DOHH2 (cell line): Measurements from ENCODE around the gene MASP1.

Experiments used
- H3F3A ChIP-seq: fragments of 200-600 bp; sonication (generic), shearing (Covaris generic); 2 replicates; pipeline ENCODE4 v1.6.0; 2016; ENCODE audit warnings: antibody characterized with exemption, mild to moderate bottlenecking; ENCODE audit not compliant: control insufficient read depth, insufficient read depth
- H3K27ac ChIP-seq: fragments of 200-600 bp; sonication (generic); 2 replicates; pipeline ENCODE4 v1.5.1; 2014; ENCODE audit warnings: low read depth, mild to moderate bottlenecking, low read length, moderate library complexity
- H3K27me3 ChIP-seq: fragments of 200-600 bp; sonication (generic); 2 replicates; pipeline ENCODE4 v1.6.1; 2014; ENCODE audit warnings: mild to moderate bottlenecking, low read length, mixed read lengths; ENCODE audit not compliant: control insufficient read depth
- H3K36me3 ChIP-seq: fragments of 200-600 bp; sonication (generic); 2 replicates; pipeline ENCODE4 v1.6.1; 2014; ENCODE audit warnings: mild to moderate bottlenecking, low read length, moderate library complexity, mixed read lengths; ENCODE audit not compliant: control insufficient read depth
- H3K4me1 ChIP-seq: fragments of 200-600 bp; sonication (generic); 2 replicates; pipeline ENCODE4 v1.6.1; 2014; ENCODE audit warnings: mild to moderate bottlenecking, low read length, mixed read lengths; ENCODE audit not compliant: control insufficient read depth
- H3K4me2 ChIP-seq: fragments of 200-600 bp; sonication (generic); 2 replicates; pipeline ENCODE4 v1.6.0; 2014; ENCODE audit warnings: mild to moderate bottlenecking, low read length, moderate library complexity
- H3K4me3 ChIP-seq: fragments of 200-600 bp; sonication (generic); 2 replicates; pipeline ENCODE4 v1.5.1; 2014; ENCODE audit warnings: mild to moderate bottlenecking, low read length, mixed read lengths
- H3K79me2 ChIP-seq: fragments of 200-600 bp; sonication (generic); 2 replicates; pipeline ENCODE4 v1.6.1; 2014; ENCODE audit warnings: mild to moderate bottlenecking, low read length, mixed read lengths; ENCODE audit not compliant: control insufficient read depth
- H3K9me2 ChIP-seq: fragments of 200-600 bp; sonication (generic); replicated peaks from 2 replicates; pipeline ENCODE4 v1.6.1; 2014; ENCODE audit warnings: mild to moderate bottlenecking, low read length, mixed read lengths; ENCODE audit not compliant: control insufficient read depth
- H3K9me3 ChIP-seq: fragments of 200-600 bp; sonication (generic); 2 replicates; pipeline ENCODE4 v1.6.1; 2014; ENCODE audit warnings: antibody characterized with exemption, low read length, mixed read lengths; ENCODE audit not compliant: control insufficient read depth, insufficient read depth
- H4K20me1 ChIP-seq: fragments of 200-600 bp; sonication (generic); 2 replicates; pipeline ENCODE4 v1.6.0; 2014; ENCODE audit warnings: low read depth, mild to moderate bottlenecking, antibody characterized with exemption, low read length, moderate library complexity; ENCODE audit not compliant: control insufficient read depth, insufficient read depth
- CTCF ChIP-seq: fragments of 200-600 bp; sonication (generic); IDR thresholded peaks from one replicate; pipeline ENCODE4 v1.5.1; 2014; ENCODE audit warnings: antibody characterized with exemption, mild to moderate bottlenecking, low read depth, low read length; ENCODE audit not compliant: poor library complexity, severe bottlenecking
- EZH2phosphoT487 ChIP-seq: fragments of 200-600 bp; sonication (generic); IDR thresholded peaks from 2 replicates; pipeline ENCODE4 v1.6.1; 2017; ENCODE audit warnings: borderline replicate concordance, mild to moderate bottlenecking, antibody characterized with exemption, low read length, moderate library complexity, mixed read lengths

MASP1 gene

GRCh38 chr3:187238239-187238638 is 53.3 kb downstream of the MASP1 start:
- Histone ChIP-seq H3K27me3 (peaks cover 3% of the 10 kb centered on the region), H3K4me3 (no peak overlapping the region), H3K9me2 (no peaks in the 10 kb centered on the region), H3K4me1 (no peaks in the 10 kb centered on the region), H3K79me2 (no peaks in the 10 kb centered on the region), H3K27ac (no peak overlapping the region), H3F3A (no peaks in the 10 kb centered on the region), H4K20me1 (no peaks in the 10 kb centered on the region), H3K4me2 (no peak overlapping the region), H3K36me3 (no peaks in the 10 kb centered on the region), H3K9me3 (no peaks in the 10 kb centered on the region; the same call in 1 of the 2 replicates)
- TF ChIP-seq CTCF (no peak), EZH2phosphoT487 (no peak)

- Histone ChIP-seq H3K36me3 (no peaks in the 10 kb centered on the region), H3K27me3 (no peaks in the 10 kb centered on the region; the same call in 1 of the 2 replicates), H3K27ac (no peak overlapping the region), H3K4me2 (no peak overlapping the region), H4K20me1 (no peaks in the 10 kb centered on the region), H3F3A (no peaks in the 10 kb centered on the region), H3K4me3 (no peak overlapping the region), H3K9me2 (no peaks in the 10 kb centered on the region), H3K79me2 (no peaks in the 10 kb centered on the region), H3K4me1 (no peaks in the 10 kb centered on the region), H3K9me3 (no peaks in the 10 kb centered on the region; the same call in 1 of the 2 replicates)
- TF ChIP-seq EZH2phosphoT487 (no peak), CTCF (no peak)
Measured at GRCh38 chr3:187237741-187238140, 53.8 kb downstream of the MASP1 start.

GRCh38 chr3:187236962-187237361 is 54.6 kb downstream of the MASP1 start:
- H3F3A ChIP-seq: no peaks in the 10 kb centered on the region
- no peaks in the 10 kb centered on the region for H3K4me1 ChIP-seq
- H3K36me3 ChIP-seq: no peaks in the 10 kb centered on the region
- no peak for TF ChIP-seq EZH2phosphoT487
- TF ChIP-seq CTCF: no peak
- no peaks in the 10 kb centered on the region for H4K20me1 ChIP-seq
- no peaks in the 10 kb centered on the region; the same call in 1 of the 2 replicates for H3K9me2 ChIP-seq
- no peaks in the 10 kb centered on the region; the same call in 1 of the 2 replicates for H3K9me3 ChIP-seq
- H3K4me2 ChIP-seq: no peak overlapping the region
- H3K79me2 ChIP-seq: no peaks in the 10 kb centered on the region
- H3K27ac ChIP-seq: no peak overlapping the region
- H3K27me3 ChIP-seq: peaks cover 5% of the 10 kb centered on the region
- no peak overlapping the region for H3K4me3 ChIP-seq
